IMR-90 (cell line): Measurements from ENCODE around the gene DPP6. TPM values are rescaled to one million over a fixed set of nuclear protein-coding genes. Genes with fewer than 3 reads are reported as not detected.

Experiments used
- ATAC-seq: fragments of 200-7000 bp; cut with Tn5 transposase; 2 replicates; pipeline ENCODE4 v1.9.1; 2020; ENCODE audit warnings: low read depth, mild to moderate bottlenecking, moderate library complexity
- BruUV-seq: library from RNA; stranded (reverse); fragments of 400-500 nt; replicated peaks from 2 replicates; lab custom pipeline; 2021; lab: Mats Ljungman, UMichigan
- CTCF ChIA-PET: fragments of 300-600 bp; formaldehyde crosslinking; extraction: SDS; loops from one replicate; lab custom pipeline; 2021; ENCODE audit warnings: antibody characterized with exemption; lab: Yijun Ruan, JAX
- POLR2A ChIA-PET: fragments of 300-600 bp; sonication (Branson Sonifier 250); formaldehyde crosslinking; loops from one replicate; lab custom pipeline; 2022; ENCODE audit warnings: antibody characterized with exemption; ENCODE audit not compliant: unreplicated experiment; lab: Charles Lee
- DNase-seq: peaks from one replicate; pipeline ENCODE4 v3.0.0; 2013
- H2AFZ ChIP-seq: replicated peaks from 2 replicates; pipeline ENCODE3; 2013; ENCODE audit warnings: low read length, mild to moderate bottlenecking; ENCODE audit not compliant: poor library complexity
- H2AK5ac ChIP-seq: 2 replicates; pipeline ENCODE4 v1.6.1; 2013; ENCODE audit warnings: low read depth, low read length, inconsistent platforms
- H2AK9ac ChIP-seq: replicated peaks from 2 replicates; pipeline ENCODE3; 2013; ENCODE audit warnings: mild to moderate bottlenecking, low read depth, low read length, moderate library complexity; ENCODE audit not compliant: poor library complexity
- H2BK120ac ChIP-seq: 2 replicates; pipeline ENCODE4 v1.6.1; 2013; ENCODE audit warnings: low read depth, low read length, inconsistent platforms
- H2BK15ac ChIP-seq: 3 replicates; pipeline ENCODE4 v1.6.1; 2013; ENCODE audit warnings: low read depth, low read length, inconsistent platforms
- H2BK20ac ChIP-seq: 2 replicates; pipeline ENCODE4 v1.6.1; 2013; ENCODE audit warnings: low read depth, mild to moderate bottlenecking, inconsistent platforms, low read length, moderate library complexity
- H2BK5ac ChIP-seq: 2 replicates; pipeline ENCODE4 v1.6.1; 2013; ENCODE audit warnings: mild to moderate bottlenecking, low read depth, low read length, inconsistent platforms; ENCODE audit not compliant: poor library complexity, severe bottlenecking
- H3K14ac ChIP-seq: replicated peaks from 2 replicates; pipeline ENCODE4 v1.6.1; 2013; ENCODE audit warnings: low read depth, low read length, inconsistent platforms
- H3K18ac ChIP-seq: 2 replicates; pipeline ENCODE4 v1.6.1; 2013; ENCODE audit warnings: low read depth, low read length, control low read depth
- H3K23ac ChIP-seq: 2 replicates; pipeline ENCODE4 v1.6.1; 2013; ENCODE audit warnings: low read depth, low read length, inconsistent platforms
- H3K27ac ChIP-seq: 2 replicates; pipeline ENCODE4 v1.5.1; 2013; ENCODE audit warnings: mild to moderate bottlenecking, control low read depth, low read length; ENCODE audit not compliant: insufficient read depth
- H3K27me3 ChIP-seq: 2 replicates; pipeline ENCODE4 v1.6.1; 2013; ENCODE audit warnings: low read length; ENCODE audit not compliant: control insufficient read depth, insufficient read depth
- H3K36me3 ChIP-seq: 2 replicates; pipeline ENCODE4 v1.6.1; 2013; ENCODE audit warnings: low read length, mixed read lengths; ENCODE audit not compliant: control insufficient read depth, insufficient read depth
- H3K4ac ChIP-seq: 2 replicates; pipeline ENCODE4 v1.6.1; 2013; ENCODE audit warnings: low read depth, low read length, inconsistent platforms
- H3K4me1 ChIP-seq: 2 replicates; pipeline ENCODE4 v1.6.1; 2013; ENCODE audit warnings: low read length, mixed read lengths; ENCODE audit not compliant: control insufficient read depth, insufficient read depth
- H3K4me2 ChIP-seq: 2 replicates; pipeline ENCODE4 v1.6.1; 2013; ENCODE audit warnings: low read depth, mild to moderate bottlenecking, control low read depth, low read length, moderate library complexity
- H3K4me3 ChIP-seq: 2 replicates; pipeline ENCODE4 v1.5.1; 2013; ENCODE audit warnings: low read depth, mild to moderate bottlenecking, control low read depth, low read length, moderate library complexity; ENCODE audit not compliant: insufficient read depth
- H3K56ac ChIP-seq: 2 replicates; pipeline ENCODE4 v1.6.1; 2013; ENCODE audit warnings: low read length, inconsistent platforms; ENCODE audit not compliant: insufficient read depth; ENCODE audit errors: extremely low read depth
- H3K79me1 ChIP-seq, 2 experiments: 2 replicates each; pipeline ENCODE4 v1.6.1; 2013; ENCODE audit warnings: low read length in 2 of 2, inconsistent platforms in 1 of 2, low read depth in 1 of 2
- H3K9ac ChIP-seq: 2 replicates; pipeline ENCODE4 v1.6.1; 2013; ENCODE audit warnings: low read depth, low read length, control low read depth
- H3K9me1 ChIP-seq: 2 replicates; pipeline ENCODE4 v1.6.1; 2013; ENCODE audit warnings: low read length, inconsistent platforms; ENCODE audit not compliant: insufficient read depth
- H3K9me3 ChIP-seq: 2 replicates; pipeline ENCODE4 v1.6.1; 2013; ENCODE audit warnings: low read length; ENCODE audit not compliant: control insufficient read depth, insufficient read depth
- H4K20me1 ChIP-seq: 2 replicates; pipeline ENCODE4 v1.6.1; 2013; ENCODE audit warnings: low read length, inconsistent platforms; ENCODE audit not compliant: insufficient read depth
- H4K5ac ChIP-seq: 2 replicates; pipeline ENCODE4 v1.6.1; 2013; ENCODE audit warnings: mild to moderate bottlenecking, low read depth, low read length, control low read depth
- H4K8ac ChIP-seq, 2 experiments: 2 replicates each; pipeline ENCODE4 v1.6.1; 2013; ENCODE audit warnings: low read depth in 2 of 2, low read length in 2 of 2, control low read depth in 1 of 2, inconsistent platforms in 1 of 2
- H4K91ac ChIP-seq: 2 replicates; pipeline ENCODE4 v1.6.1; 2013; ENCODE audit warnings: low read depth, low read length, inconsistent platforms; ENCODE audit not compliant: insufficient read depth
- CHD1 ChIP-seq: IDR thresholded peaks from 2 replicates; pipeline ENCODE4 v1.6.1; 2012; ENCODE audit warnings: low read depth, low read length, improper control_type of control experiment
- CTCF ChIP-seq: conservative IDR thresholded peaks from 2 replicates; pipeline ENCODE4 v1.5.1; 2012; ENCODE audit warnings: mild to moderate bottlenecking, low read depth, low read length, improper control_type of control experiment
- ELK1 ChIP-seq: fragments of 150-350 bp; IDR thresholded peaks from 2 replicates; pipeline ENCODE4 v1.6.1; 2016; ENCODE audit warnings: low read depth, mild to moderate bottlenecking, low read length, moderate library complexity, borderline replicate concordance
- FOS ChIP-seq: fragments of 150-350 bp; IDR thresholded peaks from 2 replicates; pipeline ENCODE4 v1.6.1; 2016; ENCODE audit warnings: low read depth, low read length
- MAFK ChIP-seq: IDR thresholded peaks from 2 replicates; pipeline ENCODE4 v1.6.1; 2012; ENCODE audit warnings: low read depth, low read length, improper control_type of control experiment
- MXI1 ChIP-seq: IDR thresholded peaks from 2 replicates; pipeline ENCODE4 v1.6.1; 2012; ENCODE audit warnings: low read depth, mild to moderate bottlenecking, low read length, moderate library complexity, borderline replicate concordance
- NFE2L2 ChIP-seq: fragments of 150-350 bp; IDR thresholded peaks from 2 replicates; pipeline ENCODE4 v1.6.1; 2016; ENCODE audit warnings: low read depth, mild to moderate bottlenecking, low read length
- POLR2A ChIP-seq: IDR thresholded peaks from 2 replicates; pipeline ENCODE4 v1.6.1; 2012; ENCODE audit warnings: mild to moderate bottlenecking, low read depth, low read length
- RAD21 ChIP-seq: IDR thresholded peaks from 2 replicates; pipeline ENCODE4 v1.6.1; 2012; ENCODE audit warnings: low read length, improper control_type of control experiment
- RCOR1 ChIP-seq: IDR thresholded peaks from 2 replicates; pipeline ENCODE4 v1.6.1; 2012; ENCODE audit warnings: mild to moderate bottlenecking, low read length, improper control_type of control experiment; ENCODE audit not compliant: insufficient replicate concordance
- RFX5 ChIP-seq: IDR thresholded peaks from 2 replicates; pipeline ENCODE4 v1.8.0; 2012; ENCODE audit warnings: low read depth, mild to moderate bottlenecking, low read length, moderate library complexity
- SMC3 ChIP-seq: fragments of 150-350 bp; IDR thresholded peaks from 2 replicates; pipeline ENCODE4 v1.6.1; 2016; ENCODE audit warnings: low read depth, mild to moderate bottlenecking, antibody characterized with exemption, low read length, moderate library complexity
- USF2 ChIP-seq: fragments of 150-350 bp; IDR thresholded peaks from 2 replicates; pipeline ENCODE4 v1.6.1; 2017; ENCODE audit warnings: mild to moderate bottlenecking, antibody characterized with exemption, low read length, low read depth
- WGBS, 2 experiments: methylation state at CpG; one replicate each; pipeline versions ENCODE4 v1.1.5 to v1.1.7; 2013; ENCODE audit warnings: missing lambda C conversion rate in 2 of 2; ENCODE audit not compliant: insufficient read length in 1 of 2; ENCODE audit errors: extremely low coverage in 2 of 2; 5-methylcytosine and 5-hydroxymethylcytosine counted together
- dilution Hi-C: fragments of 300-500 bp; cut with HindIII; formaldehyde crosslinking; loops from one replicate; pipeline ENCODE4 v1.14.3; 2018; ENCODE audit warnings: low sequenced_read_pairs; ENCODE audit not compliant: unreplicated experiment
- in situ Hi-C: fragments of 300-500 bp; cut with MboI; formaldehyde crosslinking; loops from 3 replicates; pipeline ENCODE4 v1.14.3; 2019; ENCODE audit warnings: low sequenced_read_pairs, inconsistent platforms, mixed read lengths
- intact Hi-C: fragments of 100-400 bp; cut with micrococcal nuclease; formaldehyde crosslinking; loops from 2 replicates; pipeline ENCODE4 v1.10.0; 2022
- polyA plus RNA-seq, 3 experiments: library from polyadenylated mRNA; depleted of rRNA; stranded (reverse); fragments of >200 nt; gene quantifications; 2 replicates each; pipeline ENCODE4 v1.2.3, GENCODE V29; 2012; ENCODE audit warnings: low replicate concordance in 1 of 3
- total RNA-seq: library from RNA; depleted of rRNA; stranded (reverse); fragments of >200 nt; gene quantifications from 2 replicates; pipeline ENCODE4 v1.2.3, GENCODE V29; 2012

The DPP6 gene
- total and polyA plus RNA-seq, 2 of the 4 experiments (the other 2 are of a cell fraction), result not detected

GRCh38 chr7:154676422-154677073 is 624.4 kb downstream of the DPP6 start:
- dilution Hi-C loops (no loop called here), intact Hi-C loops (no loop called here), in situ Hi-C loops (no loop called here)
- Histone ChIP-seq H3K79me1 (no peaks in the 10 kb centered on the region), H2BK120ac (no peak overlapping the region), H3K27ac (no peak overlapping the region), H3K9me1 (no peaks in the 10 kb centered on the region), H3K4me2 (no peak overlapping the region), H3K56ac (no peak overlapping the region), H3K23ac (no peak overlapping the region), H4K5ac (no peak overlapping the region), H3K14ac (no peak overlapping the region), H4K20me1 (no peaks in the 10 kb centered on the region), H3K9ac (no peak overlapping the region), H4K8ac (no peak overlapping the region), H4K91ac (no peak overlapping the region), H3K4me3 (no peak overlapping the region), H2AK5ac (no peak overlapping the region), H3K36me3 (no peaks in the 10 kb centered on the region), H3K9me3 (peaks cover 32% of the 10 kb centered on the region), H3K18ac (no peak overlapping the region), H2BK15ac (no peak overlapping the region), H3K4me1 (no peaks in the 10 kb centered on the region), H3K27me3 (no peaks in the 10 kb centered on the region), H2AFZ (no peak overlapping the region), H2BK5ac (no peak overlapping the region), H2AK9ac (no peak overlapping the region), H3K4ac (no peak overlapping the region), H2BK20ac (no peak overlapping the region)
- ChIA-PET POLR2A (no interaction called here), CTCF (no interaction called here)
- ATAC-seq (no peak), DNase-seq (no peak)
- WGBS, 2 experiments, result 40% methylated on average over 2 of the region's 10 CpGs; no CpG with 5 or more reads in 1 of the 2 experiments
- TF ChIP-seq RAD21 (no peak), FOS (no peak), NFE2L2 (no peak), CTCF (no peak), USF2 (no peak), CHD1 (no peak), ELK1 (no peak), MXI1 (no peak), SMC3 (no peak), POLR2A (no peak), RFX5 (no peak), MAFK (no peak), RCOR1 (no peak)
- BruUV-seq, result no TSS peak
